ENCODE data around the gene ZFP3.
"Not testable (repeated sequence)": the region's sequence is repeated elsewhere in the genome, so short reads cannot be mapped to it uniquely, and the experiment has no call there.

GRCh38 chr17:5120436-5121185, 42.3 kb downstream of the ZFP3 start:
- TF ChIP-seq CTCF, EZH2phosphoT487 (IDR thresholded peaks at IDR 0.05; ENCODE audit: low read length): not testable (repeated sequence)
